Sigmoid colon (tissue), 7 donors: ENCODE data around the gene FGFR2. TPM values are rescaled to one million over a fixed set of nuclear protein-coding genes. Genes with fewer than 3 reads are reported as not detected.

ENCODE experiments used
- DNase-seq: peaks from one replicate; pipeline ENCODE4 v3.0.0-alpha.2; 2019
- H3K27ac ChIP-seq, 4 donors: fragments of 200-600 bp; sonication (generic); one replicate each; pipeline ENCODE4 v1.5.1; 2016 to 2019; ENCODE audit warnings: mild to moderate bottlenecking in 1 of 4
- H3K27me3 ChIP-seq, 3 donors: fragments of 200-600 bp; sonication (generic); one replicate each; pipeline ENCODE4 v1.5.1; 2019; ENCODE audit warnings: mild to moderate bottlenecking in 1 of 3
- H3K36me3 ChIP-seq, 4 donors: fragments of 200-600 bp; sonication (generic); one replicate each; pipeline ENCODE4 v1.5.1; 2016 to 2019
- H3K4me1 ChIP-seq, 4 donors: fragments of 200-600 bp; sonication (generic); one replicate each; pipeline ENCODE4 v1.5.1; 2017 to 2019
- H3K4me3 ChIP-seq, 4 donors: fragments of 200-600 bp; sonication (generic); one replicate each; pipeline ENCODE4 v1.5.1; 2017 to 2019; ENCODE audit warnings: mild to moderate bottlenecking in 2 of 4, moderate library complexity in 1 of 4
- H3K9me3 ChIP-seq, 4 donors: fragments of 200-600 bp in 3 of 4; sonication (generic) in 3 of 4; one replicate each; pipeline versions ENCODE4 v1.5.1 to v1.6.1; 2013 to 2019
- EP300 ChIP-seq, 4 donors: sonication (generic); formaldehyde crosslinking; IDR thresholded peaks; one replicate each; pipeline ENCODE4 v1.6.1; 2017; ENCODE audit warnings: antibody characterized with exemption in 4 of 4
- POLR2A ChIP-seq, 2 donors: fragments of 450-650 bp; IDR thresholded peaks; one replicate each; pipeline ENCODE4 v1.6.1; 2016; ENCODE audit warnings: antibody characterized with exemption in 2 of 2, mild to moderate bottlenecking in 2 of 2, moderate library complexity in 2 of 2
- POLR2AphosphoS5 ChIP-seq, 4 donors: sonication (generic); formaldehyde crosslinking; IDR thresholded peaks; one replicate each; pipeline ENCODE4 v1.6.1; 2017; ENCODE audit warnings: antibody characterized with exemption in 4 of 4
- WGBS, 2 donors: extraction: QIAGEN DNeasy Blood & Tissue Kit; methylation state at CpG; one replicate each; pipeline ENCODE4 v1.1.7; 2013; 5-methylcytosine and 5-hydroxymethylcytosine counted together
- intact Hi-C: fragments of 100-400 bp; cut with DNase I; formaldehyde crosslinking; loops from one replicate; pipeline ENCODE4 v1.15.1; 2023
- polyA plus RNA-seq, 3 donors: library from polyadenylated mRNA; stranded (reverse); fragments of 200-250 nt; gene quantifications; one replicate each; pipeline ENCODE4 v1.2.3, GENCODE V29; 2013
- total RNA-seq, 4 donors: library from RNA; depleted of rRNA; stranded (reverse); fragments of >200 nt; gene quantifications; one replicate each; pipeline ENCODE4 v1.1.0, GENCODE V29; 2016
- TF ChIP-seq, protein P1 (sequence below), 4 experiments: fragments of 450-650 bp in 3 of 4; fragments of 200-600 bp in 1 of 4; IDR thresholded peaks; one replicate each; pipeline ENCODE4 v1.5.1; 2016 to 2019; ENCODE audit warnings: antibody characterized with exemption in 4 of 4, mild to moderate bottlenecking in 3 of 4, moderate library complexity in 2 of 4
- donor health status: healthy with polysubstance abuse.
- donor health status: Bipolar disorder and iron deficiency.
- donor health status: healthy.

The FGFR2 gene
- total RNA-seq = 100 to 1,000 TPM in 3 of 4 donors, 10 to 100 TPM in 1; 71.5 to 143 (median 112) TPM
- polyA plus RNA-seq = 10 to 100 TPM in 2 of 3 donors, 1 to 10 TPM in 1; 5.1 to 20.4 (median 11.4) TPM

DNA sequence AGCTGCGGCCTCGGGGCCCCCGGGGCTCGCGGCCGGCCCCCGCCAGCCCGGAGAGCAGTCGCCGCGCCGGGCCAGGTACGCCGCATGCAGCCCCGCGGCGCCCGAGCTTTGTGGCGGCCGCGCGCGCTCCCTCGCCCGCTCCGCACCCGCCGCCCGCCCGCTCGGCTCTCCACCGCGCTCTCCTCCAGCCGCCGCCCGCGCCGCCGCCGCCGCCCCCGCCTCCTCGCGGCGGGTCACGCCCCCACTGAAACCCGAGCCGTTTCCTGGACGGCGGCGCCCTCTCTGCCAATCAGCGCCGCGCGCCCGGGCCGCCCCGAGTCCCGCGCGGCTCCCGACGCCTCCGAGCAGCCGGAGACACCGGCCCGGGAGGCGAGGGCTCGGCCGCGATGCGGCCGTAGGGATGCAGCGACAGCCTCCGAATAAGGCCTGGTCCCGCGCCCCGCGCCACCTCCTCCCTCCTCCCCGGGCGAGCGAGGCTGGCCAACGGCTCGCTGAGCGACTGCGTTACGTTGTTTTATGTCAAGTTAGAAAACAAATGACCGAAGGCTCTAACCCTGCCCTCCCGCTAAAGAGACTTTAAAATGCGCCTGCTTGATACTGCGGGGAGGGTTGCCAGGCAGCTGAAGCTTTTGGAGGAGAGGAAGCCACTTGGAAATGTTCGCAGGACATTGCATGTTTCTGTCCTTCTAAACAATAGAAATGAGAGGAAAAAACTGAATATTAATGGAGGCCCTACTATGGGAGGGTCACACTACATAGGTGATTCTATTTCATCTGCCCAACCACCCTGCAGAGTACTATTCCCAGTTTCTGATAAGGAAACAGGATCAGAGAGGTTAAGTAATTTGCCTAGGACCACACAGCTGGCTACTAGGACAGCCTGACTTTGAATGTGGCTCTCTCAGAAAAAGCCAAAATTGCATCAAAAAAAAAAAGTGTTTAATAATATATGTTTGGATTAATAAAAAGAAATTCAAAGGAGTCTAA lies at the start of gene FGFR2:
Gene FGFR2, minus strand, starts transcription at position 182 of the 987 bp plus-strand sequence. CDS start 4,627 bp downstream, outside the sequence.
- TF ChIP-seq EP300 (IDR thresholded peaks at IDR 0.05) (no peak), POLR2A (IDR thresholded peaks at IDR 0.05) (peak in 1 of 2 donors; percentile 34), POLR2AphosphoS5 (IDR thresholded peaks at IDR 0.05) (peak; percentile 31 to 42 (median 37))
- TF ChIP-seq, protein P1, sequence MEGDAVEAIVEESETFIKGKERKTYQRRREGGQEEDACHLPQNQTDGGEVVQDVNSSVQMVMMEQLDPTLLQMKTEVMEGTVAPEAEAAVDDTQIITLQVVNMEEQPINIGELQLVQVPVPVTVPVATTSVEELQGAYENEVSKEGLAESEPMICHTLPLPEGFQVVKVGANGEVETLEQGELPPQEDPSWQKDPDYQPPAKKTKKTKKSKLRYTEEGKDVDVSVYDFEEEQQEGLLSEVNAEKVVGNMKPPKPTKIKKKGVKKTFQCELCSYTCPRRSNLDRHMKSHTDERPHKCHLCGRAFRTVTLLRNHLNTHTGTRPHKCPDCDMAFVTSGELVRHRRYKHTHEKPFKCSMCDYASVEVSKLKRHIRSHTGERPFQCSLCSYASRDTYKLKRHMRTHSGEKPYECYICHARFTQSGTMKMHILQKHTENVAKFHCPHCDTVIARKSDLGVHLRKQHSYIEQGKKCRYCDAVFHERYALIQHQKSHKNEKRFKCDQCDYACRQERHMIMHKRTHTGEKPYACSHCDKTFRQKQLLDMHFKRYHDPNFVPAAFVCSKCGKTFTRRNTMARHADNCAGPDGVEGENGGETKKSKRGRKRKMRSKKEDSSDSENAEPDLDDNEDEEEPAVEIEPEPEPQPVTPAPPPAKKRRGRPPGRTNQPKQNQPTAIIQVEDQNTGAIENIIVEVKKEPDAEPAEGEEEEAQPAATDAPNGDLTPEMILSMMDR (IDR thresholded peaks at IDR 0.05) = no peak
- Histone ChIP-seq H3K36me3 (no peaks in the 10 kb centered on the region), H3K9me3 (no peaks in the 10 kb centered on the region), H3K4me1 (peaks cover 0 to 38% (median 18%) of the 10 kb centered on the region in 4 donors), H3K27me3 (no peaks in the 10 kb centered on the region), H3K4me3 (peak within 1 kb of the TSS; percentile 80 to 90 (median 82)), H3K27ac (peak within 1 kb of the TSS; percentile 84 to 96 (median 89))
- intact Hi-C loops = loop anchor here (5.0 to 10.0 kb wide), 7 partner anchors 104 to 651 kb away; no protein-coding TSS in a partner anchor
- peak; percentile 92 for DNase-seq
- WGBS, 2 donors = 1% methylated on average over 92 of the region's 92 CpGs

DNA sequence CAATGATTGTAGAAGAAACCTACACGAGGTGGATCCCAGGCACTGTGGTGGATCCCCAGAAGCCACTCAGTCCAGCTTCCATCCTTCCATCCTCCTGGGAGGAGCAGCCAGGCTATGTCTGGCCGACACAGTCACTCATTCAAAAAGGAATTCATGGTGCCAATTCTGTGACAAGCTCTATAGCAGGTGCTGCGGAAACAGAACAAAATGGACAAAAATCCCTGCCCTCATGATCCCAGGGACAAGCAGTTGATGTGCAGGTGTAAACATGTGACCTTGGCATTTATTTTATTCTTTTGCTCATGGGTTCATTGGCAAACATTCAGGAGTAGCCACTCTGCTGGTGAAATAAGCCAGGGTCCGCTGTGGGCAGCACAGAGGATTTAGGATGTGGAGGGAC lies 49.2 kb upstream of the FGFR2 start:
- H3K4me3 ChIP-seq = no peak overlapping the region
- H3K9me3 ChIP-seq = no peaks in the 10 kb centered on the region
- no peak for DNase-seq
- intact Hi-C loops = no loop called here
- H3K36me3 ChIP-seq = no peaks in the 10 kb centered on the region
- H3K4me1 ChIP-seq = no peaks in the 10 kb centered on the region
- H3K27ac ChIP-seq = no peak overlapping the region
- H3K27me3 ChIP-seq = no peaks in the 10 kb centered on the region
- TF ChIP-seq EP300 (IDR thresholded peaks at IDR 0.05) (no peak), POLR2A (IDR thresholded peaks at IDR 0.05) (no peak), POLR2AphosphoS5 (IDR thresholded peaks at IDR 0.05) (no peak)
- TF ChIP-seq, protein P1 (IDR thresholded peaks at IDR 0.05) = no peak
- 80 to 82% methylated on average over 4 of the region's 4 CpGs for WGBS, 2 donors

DNA sequence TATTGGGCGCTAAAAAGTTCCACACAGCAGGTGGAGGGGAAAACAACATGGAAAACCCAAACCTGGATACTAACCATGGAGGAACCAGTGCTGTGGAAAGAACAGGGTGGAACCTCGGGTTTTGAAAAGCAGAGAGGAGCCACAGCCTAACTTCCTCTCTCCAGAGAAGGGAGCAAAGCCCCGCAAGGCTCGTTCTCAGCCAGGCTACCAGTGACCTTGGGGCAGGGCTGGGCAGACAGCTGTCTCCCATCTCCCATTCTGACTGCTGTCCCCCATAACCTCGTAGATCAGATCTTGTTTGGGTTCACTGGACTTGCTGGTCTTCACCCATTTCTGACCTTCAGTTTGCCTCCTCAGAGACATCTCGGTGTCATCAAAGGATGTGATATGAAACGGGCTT lies 47.5 kb upstream of the FGFR2 start:
- WGBS, 2 donors = 79% methylated on average over 7 of the region's 7 CpGs
- no peaks in the 10 kb centered on the region for H3K27me3 ChIP-seq
- DNase-seq = no peak

DNA sequence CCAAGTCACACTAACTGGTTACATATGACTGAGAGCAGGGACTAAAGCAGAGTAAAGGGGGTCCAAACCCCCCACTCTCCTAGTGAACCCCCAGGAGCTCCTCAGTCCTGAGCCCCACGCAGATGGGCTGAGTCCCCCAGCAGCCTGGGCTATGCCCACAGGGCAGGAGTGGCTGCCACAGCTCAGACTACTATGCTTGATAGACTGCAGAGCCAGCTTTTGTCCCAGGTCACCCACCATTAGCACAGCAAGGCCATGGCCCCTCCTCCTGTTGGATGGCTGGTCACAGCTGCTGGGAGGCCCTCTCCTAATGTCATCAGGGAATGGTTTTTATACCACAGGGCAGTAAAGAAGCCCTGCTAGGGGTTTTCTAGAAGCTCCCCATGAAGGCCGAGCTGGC lies 46.3 kb upstream of the FGFR2 start:
- H3K9me3 ChIP-seq = peaks cover 0 to 6% (median 4%) of the 10 kb centered on the region in 4 donors
- DNase-seq = no peak
- no peaks in the 10 kb centered on the region for H3K36me3 ChIP-seq
- no peaks in the 10 kb centered on the region for H3K4me1 ChIP-seq
- intact Hi-C loops = no loop called here
- 90 to 97% methylated on average over 2 of the region's 2 CpGs for WGBS, 2 donors
- no peak overlapping the region for H3K27ac ChIP-seq
- TF ChIP-seq, protein P1 (IDR thresholded peaks at IDR 0.05) = no peak
- TF ChIP-seq EP300 (IDR thresholded peaks at IDR 0.05) (no peak), POLR2A (IDR thresholded peaks at IDR 0.05) (no peak), POLR2AphosphoS5 (IDR thresholded peaks at IDR 0.05) (no peak)
- no peak overlapping the region for H3K4me3 ChIP-seq
- H3K27me3 ChIP-seq = no peaks in the 10 kb centered on the region

More for the DNA sequence above, 47.5 kb upstream of the FGFR2 start:
- Histone ChIP-seq H3K9me3 (peaks cover 0 to 6% (median 4%) of the 10 kb centered on the region in 4 donors), H3K27ac (no peak overlapping the region), H3K4me3 (no peak overlapping the region), H3K4me1 (no peaks in the 10 kb centered on the region), H3K36me3 (no peaks in the 10 kb centered on the region)
- no peak for TF ChIP-seq EP300 (IDR thresholded peaks at IDR 0.05)
- TF ChIP-seq POLR2AphosphoS5 (IDR thresholded peaks at IDR 0.05) = no peak
- TF ChIP-seq POLR2A (IDR thresholded peaks at IDR 0.05) = no peak
- TF ChIP-seq, protein P1 (IDR thresholded peaks at IDR 0.05) = no peak
- intact Hi-C loops = no loop called here
